C4-2B (cell line): ENCODE results near the gene CEP43.

Source experiments
- H3K27ac ChIP-seq: fragments of 450-650 bp; 2 replicates; pipeline ENCODE4 v1.5.1; 2017
- CTCF ChIP-seq: fragments of 450-650 bp; conservative IDR thresholded peaks from 2 replicates; pipeline ENCODE4 v1.5.1; 2017; ENCODE audit warnings: mild to moderate bottlenecking
- ZFX ChIP-seq: fragments of 450-650 bp; IDR thresholded peaks from 2 replicates; pipeline ENCODE4 v1.6.1; 2017

Gene CEP43

GRCh38 chr6:166987930-166988329 lies 11.3 kb upstream of the CEP43 start:
- TF ChIP-seq CTCF (no peak), ZFX (no peak)
- H3K27ac ChIP-seq, result no peak overlapping the region

DNA sequence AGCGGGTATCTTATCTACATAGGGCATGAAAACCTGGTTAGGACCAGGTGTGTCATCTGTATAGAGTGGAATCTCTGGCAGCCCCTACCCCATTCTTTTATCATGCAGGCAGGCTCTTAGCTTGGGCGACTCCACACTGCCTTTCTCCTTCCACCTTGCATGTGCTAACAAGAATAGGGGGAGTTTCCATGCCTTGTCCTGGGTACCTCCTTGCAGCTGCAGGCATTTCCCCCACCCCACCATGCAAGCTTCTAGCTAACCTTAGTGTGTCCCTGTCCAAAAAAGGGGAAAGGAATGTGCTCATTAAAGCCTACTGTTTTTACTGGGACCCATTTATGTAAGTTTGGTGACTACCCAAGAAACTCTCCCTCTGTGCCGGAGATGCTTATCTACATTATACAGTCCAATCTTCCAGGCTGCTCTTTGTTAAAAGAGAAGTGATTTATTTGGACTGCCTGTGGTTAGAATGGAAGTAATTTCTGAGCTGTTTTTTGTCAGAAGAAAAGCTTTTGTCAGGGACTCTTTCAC lies 10.5 kb upstream of the CEP43 start:
- no peak overlapping the region for H3K27ac ChIP-seq
- TF ChIP-seq CTCF, result no peak
- TF ChIP-seq ZFX, result no peak

GRCh38 chr6:166989427-166990032 lies 9.7 kb upstream of the CEP43 start:
- H3K27ac ChIP-seq, result no peak overlapping the region
- TF ChIP-seq ZFX (no peak), CTCF (peak; percentile 77)

DNA sequence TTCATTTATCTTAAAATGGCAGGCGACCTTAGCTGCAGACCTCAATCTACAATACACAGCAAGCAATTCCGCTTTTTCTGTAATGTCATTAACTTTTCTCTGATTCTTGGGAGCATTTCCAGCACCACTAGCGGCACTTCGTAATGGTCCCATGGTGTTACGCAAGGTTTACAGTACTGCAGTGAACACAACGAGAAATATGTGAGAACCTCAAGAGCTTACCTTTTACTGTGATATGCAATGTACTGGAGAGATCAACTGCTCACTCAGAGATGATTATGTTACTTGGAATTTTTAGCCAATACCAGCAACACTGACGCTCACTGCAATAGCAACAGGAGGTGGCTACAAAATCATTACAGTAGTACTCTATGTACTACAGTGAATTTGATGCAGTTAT lies 2.8 kb upstream of the CEP43 start:
- H3K27ac ChIP-seq, result no peak overlapping the region
- TF ChIP-seq ZFX, result no peak
- no peak for TF ChIP-seq CTCF

DNA sequence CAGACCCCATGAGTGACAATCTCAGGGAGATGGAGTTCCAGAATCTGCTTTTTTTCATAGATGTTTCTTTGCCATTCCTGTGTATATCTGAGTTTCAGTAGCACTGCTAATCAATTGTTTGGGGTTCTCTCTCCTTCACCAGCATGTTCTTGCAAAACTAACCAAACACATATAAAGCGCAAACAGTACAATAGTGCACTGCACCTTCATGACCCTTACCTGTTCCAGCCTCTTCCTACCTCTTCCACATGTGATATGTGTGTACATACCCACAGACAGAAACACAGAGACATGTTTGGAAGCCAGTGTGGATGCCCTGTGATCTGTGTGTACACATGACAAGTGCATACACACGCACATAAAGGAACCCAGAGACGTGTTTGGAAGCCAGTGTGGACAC lies 1.8 kb upstream of the CEP43 start:
- TF ChIP-seq CTCF, result no peak
- TF ChIP-seq ZFX, result no peak
- no peak overlapping the region for H3K27ac ChIP-seq

DNA sequence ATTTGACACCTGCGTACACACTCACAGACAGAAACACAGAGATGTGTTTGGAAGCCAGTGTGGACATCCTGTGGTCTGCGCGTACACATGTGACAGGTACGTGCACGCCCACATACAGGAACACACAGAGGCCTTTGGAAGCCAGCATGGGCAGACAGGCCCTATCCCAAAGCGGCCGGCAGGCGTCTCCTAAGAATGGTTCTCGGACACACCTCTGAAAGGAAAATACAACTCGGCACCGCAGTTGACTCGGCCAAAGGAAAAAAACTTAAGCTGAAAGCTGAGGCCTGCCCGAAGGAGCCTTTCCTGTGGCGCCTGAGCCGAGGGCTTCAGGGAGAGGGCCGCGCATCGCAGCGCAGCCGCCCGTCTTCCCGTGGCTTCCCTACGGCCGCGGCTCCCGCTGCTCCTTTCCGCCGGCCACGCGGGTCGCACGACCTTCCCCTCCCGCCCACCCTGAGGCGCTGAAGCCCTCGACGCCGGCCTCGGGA lies 1.4 kb upstream of the CEP43 start:
- TF ChIP-seq CTCF (peak; percentile 54), ZFX (no peak)
- H3K27ac ChIP-seq, result peak overlapping the region; percentile 94

DNA sequence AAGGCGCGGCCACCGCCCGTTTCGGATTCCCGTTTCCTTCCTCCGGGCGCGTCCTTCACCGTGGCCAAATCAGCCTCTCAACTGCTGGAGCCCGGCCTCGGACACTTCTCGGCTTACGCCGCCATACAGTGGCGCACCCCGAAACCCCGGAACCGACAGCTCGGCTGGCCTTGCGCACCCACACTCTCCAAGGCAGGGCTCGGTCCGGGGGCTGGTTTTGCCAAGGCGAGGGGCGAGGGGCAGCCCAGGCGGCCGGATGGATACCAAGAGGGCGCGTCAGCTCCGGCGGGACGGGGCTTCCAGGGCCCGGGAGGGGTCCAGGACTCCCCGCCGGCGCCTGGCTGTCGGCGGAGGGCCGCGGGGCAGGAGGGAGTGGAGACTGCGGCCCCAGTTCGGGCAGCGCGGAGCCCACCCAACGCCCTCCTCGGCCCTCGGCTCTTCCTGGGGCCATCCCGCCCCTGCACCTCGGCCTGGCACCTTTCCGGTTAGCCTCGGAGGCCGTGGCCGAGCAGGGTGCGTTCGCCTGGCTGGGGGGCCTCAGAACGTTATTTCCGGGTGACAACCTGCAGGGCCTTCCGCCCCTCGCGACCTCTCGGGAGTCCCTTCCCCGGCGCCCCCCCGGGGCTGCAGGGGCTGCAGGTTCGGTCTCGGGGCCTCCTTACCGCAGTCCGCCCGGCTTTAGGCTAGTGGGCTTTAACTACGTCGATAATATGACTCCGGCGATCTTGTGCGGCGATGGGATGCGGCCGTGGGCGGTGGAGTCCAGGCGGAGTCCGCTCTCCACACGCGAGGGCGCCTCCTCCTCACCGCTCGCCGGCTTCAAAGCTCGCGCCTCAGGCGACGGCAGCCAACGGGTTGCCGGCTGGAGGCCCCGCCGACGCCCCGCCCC lies 697 bp upstream of the CEP43 start:
- TF ChIP-seq CTCF (no peak), ZFX (no peak)
- H3K27ac ChIP-seq, result peak overlapping the region; percentile 94
